Immature natural killer cell (primary cell): ENCODE measurements around the gene TEF. TPM values are rescaled to one million over a fixed set of nuclear protein-coding genes. Genes with fewer than 3 reads are reported as not detected.

Experiments used
- DNase-seq, 3 donors: peaks; one replicate each; pipeline ENCODE4 v3.0.0; 2022; ENCODE audit warnings: mixed read lengths in 1 of 3
- H3K27ac Mint-ChIP-seq, 6 donors: one replicate each; pipeline ENCODE4 v1.8.0; 2020; ENCODE audit warnings: mixed read lengths in 6 of 6, mild to moderate bottlenecking in 5 of 6, inconsistent platforms in 4 of 6, moderate library complexity in 3 of 6
- H3K27me3 Mint-ChIP-seq, 3 donors: one replicate each; pipeline ENCODE4 v1.8.0; 2020 to 2021; ENCODE audit warnings: low read depth in 3 of 3, mild to moderate bottlenecking in 3 of 3, mixed read lengths in 3 of 3, moderate library complexity in 3 of 3, inconsistent platforms in 1 of 3
- H3K36me3 Mint-ChIP-seq, 3 donors: one replicate each; pipeline ENCODE4 v1.8.0; 2020; ENCODE audit warnings: mixed read lengths in 3 of 3, inconsistent platforms in 2 of 3, mild to moderate bottlenecking in 2 of 3
- H3K4me1 Mint-ChIP-seq, 2 donors: one replicate each; pipeline ENCODE4 v1.8.0; 2020; ENCODE audit warnings: inconsistent platforms in 2 of 2, mild to moderate bottlenecking in 2 of 2, mixed read lengths in 2 of 2, moderate library complexity in 1 of 2
- H3K4me3 Mint-ChIP-seq, 5 donors: one replicate each; pipeline ENCODE4 v1.8.0; 2020; ENCODE audit warnings: mild to moderate bottlenecking in 5 of 5, mixed read lengths in 5 of 5, inconsistent platforms in 3 of 5, moderate library complexity in 3 of 5
- H3K9me3 Mint-ChIP-seq, 6 donors: one replicate each; pipeline ENCODE4 v1.8.0; 2020; ENCODE audit warnings: mild to moderate bottlenecking in 6 of 6, mixed read lengths in 6 of 6, inconsistent platforms in 4 of 6, moderate library complexity in 3 of 6
- polyA plus RNA-seq, 3 donors: library from polyadenylated mRNA; unstranded; fragments of 300-500 nt; fragmentation: Illumina TruSeq; gene quantifications; one replicate each; pipeline ENCODE4 v1.2.3, GENCODE V29; 2021

The TEF gene
- polyA plus RNA-seq, 3 donors from 2014 or later = 1.4 to 3.8 (median 1.8) TPM

DNA sequence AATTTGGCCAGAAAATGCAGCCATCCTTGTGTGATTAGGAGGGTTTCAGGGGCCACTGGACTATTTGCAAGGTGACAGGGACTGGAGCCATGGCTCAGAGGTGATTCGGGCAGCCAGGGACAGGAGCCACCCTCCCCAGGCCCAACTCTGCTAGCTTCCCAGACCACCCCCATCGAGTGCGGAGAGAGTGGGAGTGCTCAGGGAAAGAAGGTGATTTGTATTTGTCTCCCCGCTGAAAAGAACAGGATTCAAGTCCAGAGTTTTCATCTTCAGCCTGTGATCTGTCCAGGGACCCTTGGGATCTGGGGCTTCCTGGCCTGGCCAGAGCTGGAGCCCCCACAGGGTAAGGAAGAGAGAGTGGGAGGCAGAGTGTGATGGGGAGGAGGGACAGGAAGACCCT lies 22.4 kb upstream of the TEF start:
- H3K4me1 Mint-ChIP-seq = no peaks in the 10 kb centered on the region
- DNase-seq = no peak
- H3K36me3 Mint-ChIP-seq = peaks cover 0 to 3% (median 0%) of the 10 kb centered on the region in 3 donors
- peak overlapping the region in 2 of 6 donors; percentile 23 to 64 for H3K27ac Mint-ChIP-seq
- H3K27me3 Mint-ChIP-seq = peaks cover 0 to 3% (median 0%) of the 10 kb centered on the region in 3 donors
- no peaks in the 10 kb centered on the region for H3K9me3 Mint-ChIP-seq
- no peak overlapping the region for H3K4me3 Mint-ChIP-seq

DNA sequence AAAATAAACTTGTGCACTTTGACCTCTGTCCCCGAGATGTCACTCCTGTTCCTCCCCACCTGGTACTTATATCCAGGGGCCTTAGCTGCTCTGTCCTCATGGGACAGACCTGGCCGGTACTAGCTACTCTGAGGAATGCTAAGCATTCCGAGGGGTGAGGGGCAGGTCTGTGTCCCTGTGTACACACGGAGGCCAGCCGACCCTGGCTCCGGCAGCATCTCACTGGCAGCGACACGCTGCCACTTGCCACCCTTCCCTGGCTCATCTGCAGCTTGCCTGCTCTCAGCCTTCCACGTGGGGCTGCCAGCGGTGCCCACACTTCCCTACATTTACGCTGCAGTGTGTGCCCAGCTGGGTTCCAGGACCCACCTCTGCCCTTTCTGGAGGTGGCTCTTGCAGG lies 21.6 kb upstream of the TEF start:
- Mint-ChIP-seq H3K27ac (peak overlapping the region in 2 of 6 donors; percentile 34 to 36), H3K27me3 (peaks cover 0 to 2% (median 0%) of the 10 kb centered on the region in 3 donors), H3K36me3 (no peaks in the 10 kb centered on the region), H3K4me1 (no peaks in the 10 kb centered on the region), H3K9me3 (no peaks in the 10 kb centered on the region), H3K4me3 (no peak overlapping the region)
- no peak for DNase-seq

DNA sequence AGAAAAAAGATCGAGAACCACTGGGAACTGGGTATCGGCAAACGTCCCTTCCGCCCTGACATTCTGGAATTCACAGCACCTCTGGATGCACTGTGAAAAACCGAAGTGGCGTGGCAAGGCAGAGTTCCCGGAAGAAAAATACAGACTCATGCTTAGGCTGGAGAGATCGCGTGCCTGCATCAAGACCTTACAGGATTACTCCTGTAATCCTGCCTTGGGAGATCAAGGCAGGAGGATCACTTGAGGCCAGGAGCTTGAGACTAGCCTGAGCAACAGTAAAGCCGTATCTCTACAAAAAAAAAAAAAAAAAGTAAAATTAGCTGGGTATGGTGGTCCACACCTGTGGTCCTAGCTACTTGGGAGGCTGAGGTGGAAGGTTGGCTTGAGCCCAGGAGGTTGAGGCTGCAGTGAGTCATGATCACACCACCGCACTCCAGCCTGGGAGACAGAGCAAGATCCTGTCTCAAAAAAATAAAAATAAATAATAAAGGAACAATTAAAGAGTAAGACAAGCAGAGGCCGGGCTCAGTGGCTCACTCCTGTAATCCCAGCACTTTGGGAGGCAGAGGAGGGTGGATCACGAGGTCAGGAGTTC lies 19.9 kb upstream of the TEF start:
- Mint-ChIP-seq H3K4me3 (no peak overlapping the region), H3K27ac (peak overlapping the region in 1 of 6 donors; percentile 69), H3K9me3 (no peaks in the 10 kb centered on the region), H3K27me3 (peaks cover 0 to 4% (median 0%) of the 10 kb centered on the region in 3 donors), H3K36me3 (no peaks in the 10 kb centered on the region), H3K4me1 (no peaks in the 10 kb centered on the region)
- no peak for DNase-seq

DNA sequence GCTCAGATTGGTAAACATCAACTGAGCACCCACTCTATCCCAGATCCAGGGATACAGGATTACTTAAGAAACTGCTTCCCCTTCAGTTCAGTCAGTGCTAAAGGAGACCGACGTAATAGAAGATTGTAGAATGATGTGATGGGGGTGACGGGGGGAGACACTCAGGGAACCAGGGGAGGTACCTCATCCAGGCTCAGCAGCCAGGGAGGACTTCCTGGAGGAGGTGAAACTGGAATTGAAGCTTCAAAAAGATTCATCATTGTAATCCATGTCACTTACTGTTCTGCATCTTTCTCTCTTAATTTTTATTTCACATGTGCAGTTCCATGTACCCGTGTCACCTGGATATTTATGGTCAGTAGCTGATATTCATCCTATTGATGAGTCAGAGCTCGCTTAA lies 19.1 kb upstream of the TEF start:
- Mint-ChIP-seq H3K4me3 (no peak overlapping the region), H3K9me3 (no peaks in the 10 kb centered on the region), H3K27ac (no peak overlapping the region), H3K27me3 (peaks cover 0 to 4% (median 0%) of the 10 kb centered on the region in 3 donors), H3K4me1 (no peaks in the 10 kb centered on the region), H3K36me3 (no peaks in the 10 kb centered on the region)
- DNase-seq = no peak

DNA sequence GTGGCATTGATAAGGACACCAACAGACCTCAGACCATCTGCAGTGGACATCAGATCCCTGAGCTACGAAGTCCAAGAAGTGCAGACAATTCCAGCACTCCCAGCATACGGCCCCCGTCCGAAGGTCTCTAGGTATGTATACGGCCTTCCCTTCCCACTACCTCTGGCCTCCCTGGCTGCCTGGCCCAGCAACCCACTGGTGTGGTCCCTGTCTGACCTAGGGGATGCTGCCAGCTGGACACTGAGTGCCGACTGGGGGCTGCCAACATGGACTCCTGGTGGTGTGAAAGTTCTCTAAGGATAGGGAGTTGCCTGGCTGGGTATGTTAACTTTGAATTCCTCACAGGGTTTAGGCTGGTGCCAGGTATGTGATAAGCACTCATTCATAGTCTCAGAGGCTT lies 17.5 kb upstream of the TEF start:
- Mint-ChIP-seq H3K27me3 (peaks cover 0 to 4% (median 0%) of the 10 kb centered on the region in 3 donors), H3K36me3 (no peaks in the 10 kb centered on the region), H3K4me1 (no peaks in the 10 kb centered on the region), H3K9me3 (no peaks in the 10 kb centered on the region), H3K27ac (no peak overlapping the region), H3K4me3 (no peak overlapping the region)
- no peak for DNase-seq

DNA sequence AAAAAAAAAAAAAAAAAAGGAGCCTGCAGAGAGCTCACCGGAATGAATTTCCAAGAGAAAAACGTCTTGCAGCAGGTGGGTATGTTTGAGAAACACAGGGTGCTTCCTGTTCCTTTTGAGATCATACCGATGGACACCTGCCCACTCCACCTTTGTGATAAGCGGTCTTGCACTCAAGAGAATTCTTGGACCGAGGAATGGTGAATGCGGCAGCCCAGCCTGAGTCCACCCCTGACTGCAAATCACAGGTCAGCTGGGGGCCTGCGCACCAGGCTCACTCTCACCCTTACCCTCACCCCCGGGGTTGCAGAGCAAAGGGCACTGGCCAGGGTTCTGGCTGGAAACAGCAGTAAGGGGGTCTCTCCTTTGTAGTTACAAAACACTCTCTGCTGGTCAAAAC lies 16.8 kb upstream of the TEF start:
- Mint-ChIP-seq H3K36me3 (no peaks in the 10 kb centered on the region), H3K27ac (no peak overlapping the region), H3K4me1 (no peaks in the 10 kb centered on the region), H3K9me3 (no peaks in the 10 kb centered on the region), H3K27me3 (peaks cover 0 to 4% (median 0%) of the 10 kb centered on the region in 3 donors), H3K4me3 (no peak overlapping the region)
- DNase-seq = no peak

DNA sequence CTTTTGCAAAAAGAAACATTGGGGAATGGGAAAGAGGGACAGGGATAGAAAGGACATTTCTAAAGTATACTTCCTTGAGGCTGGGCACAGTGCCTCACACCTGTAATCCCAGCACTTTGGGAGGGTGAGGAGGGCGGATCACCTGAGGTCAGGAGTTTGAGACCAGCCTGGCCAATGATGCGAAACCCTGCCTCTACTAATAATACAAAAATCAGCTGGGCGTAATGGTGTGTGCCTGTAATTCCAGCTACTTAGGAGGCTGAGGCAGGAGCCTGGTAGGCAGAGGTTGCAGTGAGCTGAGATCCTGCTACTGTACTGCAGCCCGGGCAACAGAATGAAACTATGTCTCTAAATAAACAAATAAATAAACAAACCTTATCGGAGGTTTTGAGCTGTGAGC lies 16.3 kb upstream of the TEF start:
- no peaks in the 10 kb centered on the region for H3K36me3 Mint-ChIP-seq
- no peaks in the 10 kb centered on the region for H3K4me1 Mint-ChIP-seq
- peaks cover 0 to 4% (median 0%) of the 10 kb centered on the region in 3 donors for H3K27me3 Mint-ChIP-seq
- H3K9me3 Mint-ChIP-seq = no peaks in the 10 kb centered on the region
- H3K27ac Mint-ChIP-seq = no peak overlapping the region
- no peak overlapping the region for H3K4me3 Mint-ChIP-seq
- DNase-seq = no peak

DNA sequence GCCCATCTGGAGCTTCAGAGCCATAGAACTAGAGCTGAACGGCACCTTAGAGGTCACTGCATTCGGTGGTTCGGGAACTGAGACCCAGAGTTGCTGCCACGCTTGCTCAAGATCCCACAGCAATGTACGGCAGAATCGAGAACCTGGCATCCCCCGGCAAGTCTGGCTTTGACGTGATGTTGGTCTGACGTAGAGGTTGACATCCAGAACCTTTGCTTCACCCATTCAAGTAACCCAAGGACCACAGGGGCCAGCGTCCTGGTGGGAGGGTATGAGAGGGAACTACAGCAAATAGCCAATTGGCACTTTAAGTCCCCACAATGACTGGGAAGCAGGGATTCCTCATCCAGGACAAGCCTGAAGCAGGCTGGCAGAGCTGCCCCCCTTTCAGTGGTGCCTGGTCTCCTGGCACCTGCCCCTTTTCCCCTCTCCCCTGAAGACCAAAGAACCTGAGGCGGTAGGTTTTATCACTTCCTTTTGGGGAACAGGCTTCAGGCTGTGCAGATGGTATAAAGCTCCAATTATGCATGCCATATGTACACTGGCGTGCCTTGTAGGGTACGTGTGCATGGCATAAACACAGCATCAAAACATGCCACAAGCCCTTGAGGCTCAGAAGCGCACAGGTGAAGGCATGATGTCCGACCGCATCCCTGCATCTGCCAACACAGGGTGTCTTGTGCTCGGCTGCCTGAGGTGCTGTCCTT lies 15.3 kb upstream of the TEF start:
- no peak for DNase-seq
- Mint-ChIP-seq H3K9me3 (no peaks in the 10 kb centered on the region), H3K27ac (no peak overlapping the region), H3K36me3 (peaks cover 0 to 4% (median 0%) of the 10 kb centered on the region in 3 donors), H3K27me3 (peaks cover 2% of the 10 kb centered on the region in 3 donors), H3K4me1 (no peaks in the 10 kb centered on the region), H3K4me3 (no peak overlapping the region)

DNA sequence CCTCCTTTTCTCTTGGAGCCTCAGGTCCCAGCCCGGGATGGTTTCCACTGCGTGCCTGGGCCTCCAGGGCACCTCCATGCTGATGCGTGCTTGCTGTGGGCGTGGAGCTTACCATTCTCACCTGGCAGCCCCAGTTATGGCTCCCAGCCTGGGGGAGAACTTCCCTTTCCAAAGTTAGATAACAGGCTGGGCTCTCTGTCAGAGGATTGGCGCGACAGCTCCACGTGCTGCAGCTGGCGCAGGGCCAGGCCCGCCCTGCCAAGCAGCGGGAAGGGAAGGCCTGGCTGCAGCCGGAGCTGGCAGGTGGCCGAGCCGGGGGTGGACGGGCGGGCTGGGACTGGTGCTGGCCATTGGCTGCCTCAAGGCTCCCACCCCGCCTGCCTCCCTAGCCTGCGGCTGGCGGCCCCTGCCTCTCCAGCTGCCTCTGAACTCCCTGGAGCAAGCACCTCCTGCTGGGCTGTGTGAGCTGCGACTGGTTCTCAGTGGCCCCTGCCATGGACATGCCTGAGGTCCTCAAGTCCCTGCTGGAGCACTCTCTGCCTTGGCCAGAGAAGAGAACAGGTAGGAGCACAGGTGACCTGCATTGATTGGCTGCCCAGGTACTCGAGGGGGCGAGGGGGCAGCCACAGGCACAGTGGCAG lies 14.6 kb upstream of the TEF start:
- H3K27ac Mint-ChIP-seq = no peak overlapping the region
- no peak overlapping the region for H3K4me3 Mint-ChIP-seq
- peaks cover 0 to 4% (median 0%) of the 10 kb centered on the region in 3 donors for H3K36me3 Mint-ChIP-seq
- H3K9me3 Mint-ChIP-seq = no peaks in the 10 kb centered on the region
- no peaks in the 10 kb centered on the region for H3K4me1 Mint-ChIP-seq
- peaks cover 2% of the 10 kb centered on the region in 3 donors for H3K27me3 Mint-ChIP-seq
- no peak for DNase-seq

DNA sequence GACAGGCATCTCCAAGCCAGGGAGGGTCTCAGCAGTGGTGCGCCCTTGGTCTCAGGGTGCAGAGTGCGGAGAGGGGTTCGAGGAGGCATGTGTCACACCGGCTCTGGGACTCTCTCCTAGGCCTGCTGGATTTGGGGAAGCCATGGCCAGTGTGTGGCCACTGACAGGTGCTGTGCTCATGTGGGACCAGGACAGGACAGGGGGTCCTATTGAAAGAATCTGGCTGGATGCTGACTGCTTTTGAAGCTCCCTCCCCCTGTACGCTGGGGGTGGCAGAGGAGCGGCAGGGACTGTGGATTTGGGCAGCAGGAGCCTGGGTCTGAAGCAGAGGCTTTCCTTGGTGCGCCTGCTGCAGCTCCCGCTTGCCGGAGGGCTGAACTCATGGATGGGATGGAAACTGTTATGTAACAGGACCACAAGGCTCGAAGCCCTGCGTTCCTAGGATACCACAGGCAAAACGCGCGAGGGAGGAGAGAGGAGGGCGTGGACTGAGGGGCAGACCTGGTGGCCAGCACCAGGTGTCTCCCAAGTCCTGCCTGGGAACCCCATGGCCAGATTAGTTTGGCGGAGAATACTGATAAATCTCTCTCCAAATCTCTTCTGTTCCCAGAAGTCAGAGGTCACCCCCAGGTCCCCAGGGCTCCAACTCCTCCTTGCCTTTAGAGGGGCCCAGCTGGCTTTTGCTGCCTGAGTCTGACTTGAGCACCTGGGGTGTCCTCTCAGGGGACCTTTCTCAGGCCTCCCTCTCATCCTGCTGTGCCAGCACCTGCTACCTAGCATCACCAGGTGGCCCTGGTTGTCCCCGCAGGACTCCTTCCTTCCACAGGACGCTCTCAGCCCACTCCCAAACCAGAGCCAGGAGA lies 13.8 kb upstream of the TEF start:
- Mint-ChIP-seq H3K27me3 (peaks cover 2 to 4% (median 3%) of the 10 kb centered on the region in 3 donors), H3K9me3 (no peaks in the 10 kb centered on the region), H3K36me3 (peaks cover 0 to 4% (median 0%) of the 10 kb centered on the region in 3 donors), H3K4me1 (no peaks in the 10 kb centered on the region), H3K4me3 (no peak overlapping the region), H3K27ac (peak overlapping the region in 1 of 6 donors; percentile 34)
- DNase-seq = no peak

DNA sequence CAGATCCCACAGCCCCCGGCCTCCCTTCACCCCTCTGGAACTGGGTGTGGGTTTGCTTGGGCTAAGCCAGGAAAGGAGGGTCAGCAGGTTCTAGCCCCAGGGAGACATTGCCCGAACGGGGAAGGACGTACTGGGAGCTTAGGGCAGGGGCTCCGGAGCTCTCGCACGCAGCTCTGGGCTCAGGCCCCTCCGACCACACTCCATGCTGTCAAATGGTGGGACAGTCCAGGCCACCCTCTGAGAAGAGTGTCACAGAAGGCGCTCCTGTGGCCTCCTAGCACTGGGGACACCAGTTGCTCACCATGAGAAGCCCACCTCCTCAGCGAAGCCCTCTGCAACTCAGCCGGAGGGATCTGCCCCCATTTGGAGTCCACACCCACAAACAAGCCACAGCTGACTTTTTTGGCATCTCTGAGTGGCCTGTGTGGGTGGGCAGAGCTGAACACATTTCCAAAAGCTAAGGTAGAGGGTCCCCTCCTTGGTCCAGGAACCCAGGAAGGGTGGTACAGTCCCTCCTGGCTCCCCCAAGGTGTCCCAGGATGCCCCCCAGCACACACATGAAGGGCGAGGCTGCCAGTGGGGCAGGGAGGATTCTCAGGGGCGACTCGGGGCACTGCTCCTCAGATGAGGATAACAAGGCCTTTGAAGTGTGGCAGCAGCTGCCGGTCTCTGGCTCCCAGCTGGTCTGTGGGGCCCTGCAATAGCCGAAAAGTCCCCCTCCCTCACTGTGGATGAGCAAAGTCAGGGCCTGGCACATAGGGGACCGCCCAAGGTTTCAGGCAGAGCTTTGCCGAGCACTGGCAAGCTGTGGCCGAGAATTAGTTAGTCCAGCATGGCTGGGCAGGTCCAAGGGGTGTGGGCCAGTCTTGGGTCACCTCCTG lies 13.0 kb upstream of the TEF start:
- Mint-ChIP-seq H3K9me3 (no peaks in the 10 kb centered on the region), H3K27ac (no peak overlapping the region), H3K4me3 (no peak overlapping the region), H3K27me3 (peaks cover 2 to 4% (median 4%) of the 10 kb centered on the region in 3 donors), H3K36me3 (peaks cover 0 to 4% (median 0%) of the 10 kb centered on the region in 3 donors), H3K4me1 (no peaks in the 10 kb centered on the region)
- no peak for DNase-seq

DNA sequence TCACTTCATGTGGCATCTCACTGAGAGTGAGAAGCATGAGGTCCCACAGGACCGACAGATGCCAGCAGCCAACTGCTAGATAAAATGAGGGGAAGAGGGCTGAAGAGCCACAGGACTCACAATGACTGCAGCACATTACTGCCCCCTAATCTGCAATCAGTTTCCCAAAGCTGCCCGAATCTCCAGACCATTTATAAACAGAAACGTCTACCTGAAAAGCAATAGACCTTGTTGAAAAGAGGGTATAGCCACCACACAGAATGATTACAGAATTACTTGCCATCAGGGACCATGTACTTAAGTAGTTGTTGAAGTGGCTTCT lies 12.4 kb upstream of the TEF start:
- H3K9me3 Mint-ChIP-seq = no peaks in the 10 kb centered on the region
- H3K4me3 Mint-ChIP-seq = no peak overlapping the region
- H3K27me3 Mint-ChIP-seq = peaks cover 2 to 4% (median 4%) of the 10 kb centered on the region in 3 donors
- H3K36me3 Mint-ChIP-seq = peaks cover 0 to 4% (median 0%) of the 10 kb centered on the region in 3 donors
- H3K27ac Mint-ChIP-seq = no peak overlapping the region
- no peaks in the 10 kb centered on the region for H3K4me1 Mint-ChIP-seq
- no peak for DNase-seq

DNA sequence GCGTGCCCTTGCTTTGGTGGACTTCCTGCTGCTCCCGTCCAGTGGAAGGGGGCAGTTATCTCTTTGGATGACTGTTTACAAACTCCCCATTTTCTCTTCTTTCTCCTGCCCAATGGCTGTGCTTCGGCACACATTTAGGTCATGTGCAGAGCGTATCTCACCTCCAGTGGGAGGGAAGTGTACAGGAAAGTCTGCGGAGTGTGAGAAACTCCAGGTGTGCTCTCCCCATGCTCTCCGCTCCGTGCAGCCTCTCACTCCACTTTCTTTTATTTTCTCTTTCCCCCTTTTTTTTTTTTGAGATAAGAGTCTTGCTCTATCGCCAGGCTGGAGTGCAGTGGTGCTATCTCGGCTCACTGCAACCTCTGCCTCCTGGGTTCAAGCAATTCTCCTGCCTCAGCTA lies 11.9 kb upstream of the TEF start:
- Mint-ChIP-seq H3K9me3 (no peaks in the 10 kb centered on the region), H3K27me3 (peaks cover 2 to 4% (median 4%) of the 10 kb centered on the region in 3 donors), H3K4me1 (no peaks in the 10 kb centered on the region), H3K4me3 (no peak overlapping the region), H3K27ac (no peak overlapping the region), H3K36me3 (peaks cover 0 to 4% (median 0%) of the 10 kb centered on the region in 3 donors)
- no peak for DNase-seq
